Endothelial cell of umbilical vein (primary cell): ENCODE measurements around the gene EFCAB8. TPM values are rescaled to one million over a fixed set of nuclear protein-coding genes. Genes with fewer than 3 reads are reported as not detected.

Experiments
- BruUV-seq: library from RNA; stranded (reverse); fragments of 400-500 nt; replicated peaks from 2 replicates; lab custom pipeline; 2021; lab: Mats Ljungman, UMichigan
- CTCF ChIA-PET: fragments of 300-600, 350-600 bp; sonication (Branson Sonifier 250); formaldehyde crosslinking; loops from one replicate; lab custom pipeline; 2021; ENCODE audit warnings: antibody characterized with exemption, inconsistent platforms; lab: Charles Lee
- POLR2A ChIA-PET: fragments of 300-600, 350-600 bp; sonication (Branson Sonifier 250); formaldehyde crosslinking; loops from one replicate; lab custom pipeline; 2021; ENCODE audit warnings: antibody characterized with exemption, inconsistent platforms; lab: Charles Lee
- DNase-seq: peaks from one replicate; pipeline ENCODE4 v3.0.0-alpha.2; 2011; ENCODE audit warnings: low read depth, low spot score
- FAIRE-seq: peaks from 2 replicates; lab custom pipeline; 2011; peaks lifted over from hg19 to GRCh38; lab: Jason Lieb, UNC
- H2AFZ ChIP-seq: 2 replicates; pipeline ENCODE4 v1.6.0; 2012; ENCODE audit warnings: low read depth, low read length, control low read depth, inconsistent platforms
- H3K27ac ChIP-seq: 2 replicates; pipeline ENCODE4 v1.5.1; 2011; ENCODE audit warnings: low read depth, mild to moderate bottlenecking, control low read depth, low read length, moderate library complexity; ENCODE audit not compliant: insufficient read depth
- H3K27me3 ChIP-seq, 2 experiments: 2 replicates each; pipeline versions ENCODE4 v1.6.0 to v1.6.1; 2011; ENCODE audit warnings: low read length in 2 of 2, mixed read lengths in 1 of 2; ENCODE audit not compliant: control insufficient read depth in 2 of 2, insufficient read depth in 2 of 2
- H3K36me3 ChIP-seq, 2 experiments: 2 replicates in 1 of 2; 3 replicates in 1 of 2; pipeline ENCODE4 v1.5.1; 2011; ENCODE audit warnings: low read length in 2 of 2, mild to moderate bottlenecking in 1 of 2, moderate library complexity in 1 of 2; ENCODE audit not compliant: control insufficient read depth in 2 of 2, insufficient read depth in 2 of 2; ENCODE audit errors: extremely low read depth in 1 of 2
- H3K4me1 ChIP-seq: 3 replicates; pipeline ENCODE4 v1.5.1; 2011; ENCODE audit warnings: mild to moderate bottlenecking, low read length; ENCODE audit not compliant: control insufficient read depth, insufficient read depth; ENCODE audit errors: extremely low read depth
- H3K4me2 ChIP-seq: 2 replicates; pipeline ENCODE4 v1.6.1; 2011; ENCODE audit warnings: low read length, control low read depth, mixed read lengths; ENCODE audit not compliant: insufficient read depth
- H3K4me3 ChIP-seq, 3 experiments: fragments of 200-600 bp in 1 of 3; sonication (generic), shearing (Covaris generic) in 1 of 3; replicated peaks in 1 of 3; 2 replicates each; pipeline ENCODE4 v1.5.1; 2011 to 2016; ENCODE audit warnings: control low read depth in 3 of 3, low read length in 3 of 3, mild to moderate bottlenecking in 2 of 3, inconsistent platforms in 1 of 3, low read depth in 1 of 3, moderate library complexity in 1 of 3; ENCODE audit not compliant: insufficient read depth in 1 of 3
- H3K79me2 ChIP-seq: 2 replicates; pipeline ENCODE4 v1.6.0; 2012; ENCODE audit warnings: low read length, inconsistent platforms; ENCODE audit not compliant: control insufficient read depth, insufficient read depth
- H3K9ac ChIP-seq: replicated peaks from 2 replicates; pipeline ENCODE3; 2011; ENCODE audit warnings: low read length, control low read depth; ENCODE audit not compliant: insufficient read depth; ENCODE audit errors: extremely low read depth
- H3K9me1 ChIP-seq: replicated peaks from 3 replicates; pipeline ENCODE4 v1.6.0; 2011; ENCODE audit warnings: mild to moderate bottlenecking, low read length; ENCODE audit not compliant: control insufficient read depth, insufficient read depth; ENCODE audit errors: extremely low read depth
- H3K9me3 ChIP-seq: replicated peaks from 2 replicates; pipeline ENCODE4 v1.5.1; 2012; ENCODE audit warnings: low read length, inconsistent platforms; ENCODE audit not compliant: control insufficient read depth, insufficient read depth
- H4K20me1 ChIP-seq: replicated peaks from 2 replicates; pipeline ENCODE3; 2011; ENCODE audit warnings: mild to moderate bottlenecking, low read length; ENCODE audit not compliant: control insufficient read depth, insufficient read depth; ENCODE audit errors: extremely low read depth
- CTCF ChIP-seq, 2 donors: IDR thresholded peaks; 1 replicate in 1 of 2; 2 replicates in 1 of 2; pipeline ENCODE4 v1.5.1; 2011; ENCODE audit warnings: low read length in 2 of 2, mild to moderate bottlenecking in 2 of 2, moderate library complexity in 2 of 2, control low read depth in 1 of 2, inconsistent platforms in 1 of 2, low read depth in 1 of 2; ENCODE audit not compliant: insufficient read depth in 1 of 2; ENCODE audit errors: extremely low read depth in 1 of 2
- EZH2 ChIP-seq: IDR thresholded peaks from 2 replicates; pipeline ENCODE4 v1.6.1; 2012; ENCODE audit warnings: borderline replicate concordance, low read depth, mild to moderate bottlenecking, moderate library complexity, low read length, inconsistent platforms; ENCODE audit not compliant: severe bottlenecking
- FOS ChIP-seq: IDR thresholded peaks from 2 replicates; pipeline ENCODE4 v1.6.1; 2011; ENCODE audit warnings: mild to moderate bottlenecking, low read length, moderate library complexity, borderline replicate concordance; ENCODE audit not compliant: insufficient read depth
- GATA2 ChIP-seq: IDR thresholded peaks from 2 replicates; pipeline ENCODE4 v1.7.0; 2011; ENCODE audit warnings: low read depth, mild to moderate bottlenecking, moderate library complexity, mixed read lengths, low read length; ENCODE audit not compliant: insufficient read length, insufficient read depth
- JUN ChIP-seq: IDR thresholded peaks from 2 replicates; pipeline ENCODE4 v1.6.1; 2011; ENCODE audit warnings: borderline replicate concordance, low read depth; ENCODE audit not compliant: insufficient read length, insufficient read depth
- dilution Hi-C: fragments of 300-500 bp; cut with MboI; formaldehyde crosslinking; loops from one replicate; pipeline ENCODE4 v1.15.0; 2019; ENCODE audit warnings: low sequenced_read_pairs; ENCODE audit not compliant: extremely low pct_ligation_motif_present
- intact Hi-C: fragments of 100-400 bp; cut with micrococcal nuclease; formaldehyde crosslinking; loops from one replicate; pipeline ENCODE4 v1.10.0; 2022
- polyA plus RNA-seq, 4 experiments: library from polyadenylated mRNA; depleted of rRNA in 3 of 4; stranded (reverse) in 3 of 4; unstranded in 1 of 4; fragments of >200 nt; gene quantifications; 2 replicates each; pipeline versions ENCODE4 v1.2.1 to v1.2.3, GENCODE V29; 2011 to 2012; ENCODE audit warnings: missing spikeins in 1 of 4
- total RNA-seq: library from RNA; stranded (reverse); gene quantifications from 2 replicates; pipeline ENCODE4 v1.2.3, GENCODE V29; 2021

Gene EFCAB8
- total and polyA plus RNA-seq, 2 donors (not counting 3 experiments of a cell fraction or from before 2014, with no cell fraction given): 0.01 to 0.31 TPM

GRCh38 chr20:32861446-32861845, 2.7 kb downstream of the EFCAB8 start:
- no peaks in the 10 kb centered on the region for H3K79me2 ChIP-seq
- H3K27ac ChIP-seq: no peak overlapping the region
- no peak for TF ChIP-seq GATA2
- TF ChIP-seq JUN: no peak
- TF ChIP-seq FOS: no peak
- no peak for TF ChIP-seq CTCF (IDR thresholded peaks at IDR 0.05; ENCODE audit: extremely low read depth in 1 of 2, insufficient read depth in 1 of 2, low read depth in 1 of 2, low read length in 2 of 2)
- DNase-seq (no peak), FAIRE-seq (no peak)
- H3K9ac ChIP-seq: no peak overlapping the region
- dilution Hi-C loops (no loop called here), intact Hi-C loops (no loop called here)
- no peaks in the 10 kb centered on the region for H3K9me1 ChIP-seq
- H3K36me3 ChIP-seq: peaks cover 2 to 4% of the 10 kb centered on the region in 2 experiments
- no peak overlapping the region for H3K4me3 ChIP-seq
- H3K9me3 ChIP-seq: no peaks in the 10 kb centered on the region
- CTCF ChIA-PET: no interaction called here
- no peaks in the 10 kb centered on the region for H3K27me3 ChIP-seq
- POLR2A ChIA-PET: no interaction called here
- H2AFZ ChIP-seq: no peak overlapping the region
- no peaks in the 10 kb centered on the region for H3K4me1 ChIP-seq
- no TSS peak for BruUV-seq
- H3K4me2 ChIP-seq: no peak overlapping the region
- no peaks in the 10 kb centered on the region for H4K20me1 ChIP-seq

- CTCF ChIA-PET: interaction anchor here (1.2 kb wide), 1 partner anchor 33 kb away, joined by 3 read pairs; no protein-coding TSS in a partner anchor
- dilution Hi-C loops: no loop called here
Observed at GRCh38 chr20:32869562-32869961, 10.8 kb downstream of the EFCAB8 start.

More at GRCh38 chr20:32869562-32869961, 10.8 kb downstream of the EFCAB8 start:
- intact Hi-C loops: no loop called here
- Histone ChIP-seq H3K4me2 (no peak overlapping the region), H3K27me3 (no peaks in the 10 kb centered on the region), H3K4me1 (no peaks in the 10 kb centered on the region), H3K79me2 (no peaks in the 10 kb centered on the region), H2AFZ (no peak overlapping the region), H4K20me1 (no peaks in the 10 kb centered on the region), H3K9ac (no peak overlapping the region), H3K36me3 (no peaks in the 10 kb centered on the region), H3K27ac (no peak overlapping the region), H3K9me1 (no peaks in the 10 kb centered on the region), H3K9me3 (no peaks in the 10 kb centered on the region), H3K4me3 (no peak overlapping the region)
- FAIRE-seq (no peak), DNase-seq (no peak)
- BruUV-seq: no TSS peak
- TF ChIP-seq EZH2: no peak
- no peak for TF ChIP-seq FOS
- no peak for TF ChIP-seq GATA2
- no peak for TF ChIP-seq JUN
- no peak for TF ChIP-seq CTCF (IDR thresholded peaks at IDR 0.05; ENCODE audit: extremely low read depth in 1 of 2, insufficient read depth in 1 of 2, low read depth in 1 of 2, low read length in 2 of 2)
- POLR2A ChIA-PET: no interaction called here
